HepG2 (cell line): Measurements from ENCODE around the gene MXD1. TPM values are rescaled to one million over a fixed set of nuclear protein-coding genes. Genes with fewer than 3 reads are reported as not detected.

Source experiments
- ADNP ChIP-seq: sonication (generic); formaldehyde crosslinking; IDR thresholded peaks from 2 replicates; pipeline ENCODE4 v1.4.0; 2020; ENCODE audit warnings: missing genetic modification reagents
- HINFP ChIP-seq: sonication (generic); formaldehyde crosslinking; IDR thresholded peaks from 2 replicates; pipeline ENCODE4 v1.4.0; 2020; ENCODE audit warnings: low read depth, mild to moderate bottlenecking, missing genetic modification reagents
- NAIF1 ChIP-seq: sonication (generic); formaldehyde crosslinking; IDR thresholded peaks from 2 replicates; pipeline ENCODE4 v1.5.0; 2020; ENCODE audit warnings: mild to moderate bottlenecking, missing genetic modification reagents, borderline replicate concordance
- NCOA1 ChIP-seq: sonication (generic); formaldehyde crosslinking; IDR thresholded peaks from 2 replicates; pipeline ENCODE4 v1.9.0; 2021; ENCODE audit warnings: missing genetic modification reagents
- PAXIP1 ChIP-seq: sonication (generic); formaldehyde crosslinking; conservative IDR thresholded peaks from 2 replicates; pipeline ENCODE4 v1.4.0; 2020; ENCODE audit warnings: mild to moderate bottlenecking, missing genetic modification reagents, moderate library complexity
- PHF21A ChIP-seq: sonication (generic); formaldehyde crosslinking; IDR thresholded peaks from 2 replicates; pipeline ENCODE4 v1.5.0; 2020; ENCODE audit warnings: mild to moderate bottlenecking, missing genetic modification reagents
- SNAI1 ChIP-seq: sonication (generic); formaldehyde crosslinking; IDR thresholded peaks from 2 replicates; pipeline ENCODE4 v1.5.0; 2020; ENCODE audit warnings: mild to moderate bottlenecking, missing genetic modification reagents, borderline replicate concordance
- U2AF1 ChIP-seq: fragments of 200-400 bp; formaldehyde crosslinking; optimal IDR thresholded peaks from 2 replicates; pipeline ENCODE3; 2017; ENCODE audit warnings: mild to moderate bottlenecking, low read depth, low read length
- ZMYM2 ChIP-seq: sonication (generic); formaldehyde crosslinking; IDR thresholded peaks from 2 replicates; pipeline ENCODE4 v1.8.0; 2022; ENCODE audit warnings: mild to moderate bottlenecking, missing genetic modification reagents
- ZNF367 ChIP-seq: sonication (generic); formaldehyde crosslinking; IDR thresholded peaks from 2 replicates; pipeline ENCODE4 v1.4.0; 2020; ENCODE audit warnings: missing genetic modification reagents, borderline replicate concordance
- ZSCAN31 ChIP-seq: sonication (generic); formaldehyde crosslinking; IDR thresholded peaks from 2 replicates; pipeline ENCODE4 v1.5.0; 2020; ENCODE audit warnings: low read depth, mild to moderate bottlenecking, missing genetic modification reagents
- polyA plus RNA-seq, 8 experiments: library from polyadenylated mRNA; depleted of rRNA in 3 of 8; stranded (reverse) in 7 of 8; unstranded in 1 of 8; fragments of >200 nt; fragmentation: Illumina TruSeq in 4 of 8; extraction: Trizol in 4 of 8; gene quantifications; 2 replicates each; pipeline versions ENCODE4 v1.2.1 to v1.2.3, GENCODE V29; 2011 to 2016; ENCODE audit warnings: low read depth in 4 of 8, missing spikeins in 1 of 8, mixed read lengths in 1 of 8; ENCODE audit not compliant: insufficient read depth in 1 of 8
- total RNA-seq, 5 experiments: library from RNA; depleted of rRNA; stranded (reverse); fragments of >200 nt; fragmentation: Illumina TruSeq; extraction: Trizol; gene quantifications; 2 replicates each; pipeline ENCODE4 v1.2.3, GENCODE V29; 2016; ENCODE audit warnings: low read depth in 1 of 5
- TF ChIP-seq, protein P1 (sequence below): sonication (generic); formaldehyde crosslinking; IDR thresholded peaks from 2 replicates; pipeline ENCODE4 v1.5.0; 2020; ENCODE audit warnings: missing genetic modification reagents
- TF ChIP-seq, protein P2 (sequence below): IDR thresholded peaks from 2 replicates; pipeline ENCODE4 v1.6.1; 2016; ENCODE audit warnings: missing genetic modification reagents, missing compliant biosample characterization
- TF ChIP-seq, protein P3 (sequence below): fragments of 450-650 bp; IDR thresholded peaks from 2 replicates; pipeline ENCODE4 v1.6.1; 2016
- TF ChIP-seq, protein P4 (sequence below): sonication (generic); formaldehyde crosslinking; IDR thresholded peaks from 2 replicates; pipeline ENCODE4 v1.8.1; 2022; ENCODE audit warnings: low read depth, mild to moderate bottlenecking, missing genetic modification reagents

The MXD1 gene
- total and polyA plus RNA-seq, 2 of the 13 experiments (the other 11 are each of a cell fraction or from before 2014, with no cell fraction given) = 6.4 to 14.9 TPM

GRCh38 chr2:69948032-69948962 is 33.4 kb downstream of the MXD1 start (continued):
- TF ChIP-seq NAIF1 (no peak), ZMYM2 (CRISPR knock-in tag) (0 out of 2 replicates have a peak, but pooled peaks have one; percentile 28), SNAI1 (CRISPR knock-in tag) (0 out of 2 replicates have a peak, but pooled peaks have one; percentile 52), HINFP (CRISPR knock-in tag) (peak; percentile 99), U2AF1 (no peak), PHF21A (CRISPR knock-in tag) (0 out of 2 replicates have a peak, but pooled peaks have one; percentile 31), PAXIP1 (CRISPR knock-in tag) (no peak; the same call in 1 of the 2 replicates), ZNF367 (CRISPR knock-in tag) (no peak), NCOA1 (CRISPR knock-in tag) (peak; percentile 83), ZSCAN31 (CRISPR knock-in tag) (no peak), ADNP (CRISPR knock-in tag) (peak; percentile 63; the same call in 1 of the 2 replicates)
- TF ChIP-seq, protein P1, sequence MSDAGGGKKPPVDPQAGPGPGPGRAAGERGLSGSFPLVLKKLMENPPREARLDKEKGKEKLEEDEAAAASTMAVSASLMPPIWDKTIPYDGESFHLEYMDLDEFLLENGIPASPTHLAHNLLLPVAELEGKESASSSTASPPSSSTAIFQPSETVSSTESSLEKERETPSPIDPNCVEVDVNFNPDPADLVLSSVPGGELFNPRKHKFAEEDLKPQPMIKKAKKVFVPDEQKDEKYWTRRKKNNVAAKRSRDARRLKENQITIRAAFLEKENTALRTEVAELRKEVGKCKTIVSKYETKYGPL (CRISPR knock-in tag) = no peak
- TF ChIP-seq, protein P2, sequence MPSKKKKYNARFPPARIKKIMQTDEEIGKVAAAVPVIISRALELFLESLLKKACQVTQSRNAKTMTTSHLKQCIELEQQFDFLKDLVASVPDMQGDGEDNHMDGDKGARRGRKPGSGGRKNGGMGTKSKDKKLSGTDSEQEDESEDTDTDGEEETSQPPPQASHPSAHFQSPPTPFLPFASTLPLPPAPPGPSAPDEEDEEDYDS (CRISPR knock-in tag) = no peak
- TF ChIP-seq, protein P3, sequence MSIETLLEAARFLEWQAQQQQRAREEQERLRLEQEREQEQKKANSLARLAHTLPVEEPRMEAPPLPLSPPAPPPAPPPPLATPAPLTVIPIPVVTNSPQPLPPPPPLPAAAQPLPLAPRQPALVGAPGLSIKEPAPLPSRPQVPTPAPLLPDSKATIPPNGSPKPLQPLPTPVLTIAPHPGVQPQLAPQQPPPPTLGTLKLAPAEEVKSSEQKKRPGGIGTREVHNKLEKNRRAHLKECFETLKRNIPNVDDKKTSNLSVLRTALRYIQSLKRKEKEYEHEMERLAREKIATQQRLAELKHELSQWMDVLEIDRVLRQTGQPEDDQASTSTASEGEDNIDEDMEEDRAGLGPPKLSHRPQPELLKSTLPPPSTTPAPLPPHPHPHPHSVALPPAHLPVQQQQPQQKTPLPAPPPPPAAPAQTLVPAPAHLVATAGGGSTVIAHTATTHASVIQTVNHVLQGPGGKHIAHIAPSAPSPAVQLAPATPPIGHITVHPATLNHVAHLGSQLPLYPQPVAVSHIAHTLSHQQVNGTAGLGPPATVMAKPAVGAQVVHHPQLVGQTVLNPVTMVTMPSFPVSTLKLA = no peak
- TF ChIP-seq, protein P4, sequence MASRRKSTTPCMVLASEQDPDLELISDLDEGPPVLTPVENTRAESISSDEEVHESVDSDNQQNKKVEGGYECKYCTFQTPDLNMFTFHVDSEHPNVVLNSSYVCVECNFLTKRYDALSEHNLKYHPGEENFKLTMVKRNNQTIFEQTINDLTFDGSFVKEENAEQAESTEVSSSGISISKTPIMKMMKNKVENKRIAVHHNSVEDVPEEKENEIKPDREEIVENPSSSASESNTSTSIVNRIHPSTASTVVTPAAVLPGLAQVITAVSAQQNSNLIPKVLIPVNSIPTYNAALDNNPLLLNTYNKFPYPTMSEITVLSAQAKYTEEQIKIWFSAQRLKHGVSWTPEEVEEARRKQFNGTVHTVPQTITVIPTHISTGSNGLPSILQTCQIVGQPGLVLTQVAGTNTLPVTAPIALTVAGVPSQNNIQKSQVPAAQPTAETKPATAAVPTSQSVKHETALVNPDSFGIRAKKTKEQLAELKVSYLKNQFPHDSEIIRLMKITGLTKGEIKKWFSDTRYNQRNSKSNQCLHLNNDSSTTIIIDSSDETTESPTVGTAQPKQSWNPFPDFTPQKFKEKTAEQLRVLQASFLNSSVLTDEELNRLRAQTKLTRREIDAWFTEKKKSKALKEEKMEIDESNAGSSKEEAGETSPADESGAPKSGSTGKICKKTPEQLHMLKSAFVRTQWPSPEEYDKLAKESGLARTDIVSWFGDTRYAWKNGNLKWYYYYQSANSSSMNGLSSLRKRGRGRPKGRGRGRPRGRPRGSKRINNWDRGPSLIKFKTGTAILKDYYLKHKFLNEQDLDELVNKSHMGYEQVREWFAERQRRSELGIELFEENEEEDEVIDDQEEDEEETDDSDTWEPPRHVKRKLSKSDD (CRISPR knock-in tag) = no peak
